Measurements from ENCODE around the gene ASPHD1.

DNA sequence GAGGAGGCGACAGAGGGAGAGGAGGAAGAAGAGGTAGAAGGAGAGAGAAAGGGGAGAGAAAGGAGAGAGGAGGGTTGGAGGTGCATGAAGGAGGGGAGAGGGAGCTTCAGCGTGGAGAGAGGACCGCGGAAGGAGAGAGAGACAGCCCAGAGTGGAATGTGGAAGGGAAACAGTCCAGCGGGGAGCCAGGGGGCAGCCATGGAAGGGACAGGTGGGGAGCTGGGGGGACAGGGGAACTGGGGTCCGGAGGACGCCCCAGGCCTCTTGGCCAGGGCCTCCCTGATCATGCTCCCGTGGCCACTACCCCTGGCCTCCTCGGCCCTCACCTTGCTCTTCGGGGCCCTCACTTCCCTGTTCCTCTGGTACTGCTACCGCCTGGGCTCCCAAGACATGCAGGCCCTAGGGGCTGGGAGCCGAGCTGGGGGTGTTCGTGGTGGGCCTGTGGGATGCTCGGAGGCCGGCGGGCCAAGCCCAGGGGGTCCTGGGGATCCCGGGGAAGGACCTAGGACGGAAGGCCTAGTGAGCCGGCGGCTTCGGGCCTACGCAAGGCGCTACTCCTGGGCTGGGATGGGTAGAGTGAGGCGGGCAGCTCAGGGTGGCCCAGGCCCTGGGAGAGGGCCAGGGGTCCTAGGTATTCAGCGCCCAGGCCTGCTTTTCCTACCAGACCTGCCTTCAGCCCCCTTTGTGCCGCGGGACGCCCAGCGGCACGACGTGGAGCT, 759 bp downstream of the ASPHD1 start:
- no peak for TF ChIP-seq POLR2AphosphoS5 (IDR thresholded peaks at IDR 0.05; ENCODE audit: low read depth)
- TF ChIP-seq CTCF (IDR thresholded peaks at IDR 0.05; ENCODE audit: insufficient read depth, low read length) = no peak
- TF ChIP-seq GABPA (IDR thresholded peaks at IDR 0.05; ENCODE audit: low read depth) = no peak
- TF ChIP-seq SPI1 (IDR thresholded peaks at IDR 0.05; ENCODE audit: borderline replicate concordance, low read depth) = no peak
- TF ChIP-seq REST (IDR thresholded peaks at IDR 0.05; ENCODE audit: insufficient replicate concordance, low read depth) = no peak
